IPS-18a (cell line): ENCODE data around the gene OR51I2.

Experiments used
- H3K27ac ChIP-seq: one replicate; pipeline ENCODE4 v1.5.1; 2013; ENCODE audit warnings: low read length
- H3K27me3 ChIP-seq: one replicate; pipeline ENCODE4 v1.6.1; 2013; ENCODE audit warnings: mild to moderate bottlenecking, low read length; ENCODE audit not compliant: control insufficient read depth, insufficient read depth
- H3K36me3 ChIP-seq: one replicate; pipeline ENCODE4 v1.6.1; 2013; ENCODE audit warnings: low read depth, low read length; ENCODE audit not compliant: control insufficient read depth
- H3K4me1 ChIP-seq: one replicate; pipeline ENCODE4 v1.6.1; 2013; ENCODE audit warnings: low read depth, low read length; ENCODE audit not compliant: control insufficient read depth
- H3K4me3 ChIP-seq: one replicate; pipeline ENCODE4 v1.5.1; 2013; ENCODE audit warnings: low read length
- H3K9ac ChIP-seq: one replicate; pipeline ENCODE4 v1.6.1; 2013; ENCODE audit warnings: mild to moderate bottlenecking, low read length, moderate library complexity
- H3K9me3 ChIP-seq: one replicate; pipeline ENCODE4 v1.6.1; 2013; ENCODE audit warnings: low read depth, low read length; ENCODE audit not compliant: control insufficient read depth

OR51I2 gene

GRCh38 chr11:5449023-5449422 lies at the start of gene OR51I2:
Gene OR51I2 (plus strand): TSS chr11:5449323. CDS start chr11:5453489, 4,166 bp downstream.
- Histone ChIP-seq H3K9ac (no peak within 1 kb of the TSS), H3K4me3 (no peak within 1 kb of the TSS), H3K27me3 (no peaks in the 10 kb centered on the region), H3K36me3 (no peaks in the 10 kb centered on the region), H3K27ac (no peak within 1 kb of the TSS), H3K9me3 (no peaks in the 10 kb centered on the region), H3K4me1 (no peaks in the 10 kb centered on the region)

DNA sequence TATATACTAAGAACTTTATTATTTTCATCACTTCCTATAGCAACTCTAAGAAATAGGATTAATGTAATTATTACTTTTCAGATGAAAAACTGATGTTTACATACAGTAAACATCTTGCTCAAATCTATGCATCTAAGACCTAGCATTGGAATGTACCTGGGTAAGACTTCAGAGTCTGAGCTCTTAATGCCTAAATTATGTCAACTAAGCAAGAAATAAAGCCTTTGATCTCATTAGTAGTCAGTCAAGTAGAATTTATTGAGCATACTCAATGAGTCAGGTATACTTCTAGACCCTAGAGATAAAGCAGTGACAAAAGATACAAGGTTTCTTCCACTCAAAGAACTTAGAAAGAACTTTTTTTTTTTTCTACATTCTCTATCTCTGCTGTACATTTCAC lies 44.0 kb upstream of the OR51I2 start:
- Histone ChIP-seq H3K36me3 (no peaks in the 10 kb centered on the region), H3K9ac (no peak overlapping the region), H3K27ac (no peak overlapping the region), H3K27me3 (no peaks in the 10 kb centered on the region), H3K4me3 (no peak overlapping the region), H3K4me1 (no peaks in the 10 kb centered on the region), H3K9me3 (no peaks in the 10 kb centered on the region)

DNA sequence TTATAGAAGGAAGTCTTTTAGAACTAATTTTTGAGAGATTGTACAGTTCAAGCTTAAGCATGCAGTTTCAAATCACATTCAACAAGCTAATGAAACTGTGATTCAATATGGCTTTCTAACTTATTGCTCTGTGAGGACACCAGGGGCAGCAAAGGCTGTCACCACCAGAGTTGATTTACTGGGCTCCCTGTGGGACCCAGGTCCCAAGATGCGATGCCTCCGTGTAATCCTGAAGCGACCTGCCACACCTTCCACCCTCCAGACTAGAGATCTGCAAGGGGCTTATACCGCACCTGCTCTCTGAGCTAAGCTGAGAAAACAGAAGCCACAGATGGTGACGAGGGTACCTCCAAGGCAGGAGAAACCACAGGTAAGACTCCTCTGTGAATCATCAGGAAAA lies 28.1 kb upstream of the OR51I2 start:
- no peak overlapping the region for H3K27ac ChIP-seq
- H3K4me3 ChIP-seq: no peak overlapping the region
- no peaks in the 10 kb centered on the region for H3K9me3 ChIP-seq
- no peaks in the 10 kb centered on the region for H3K4me1 ChIP-seq
- no peak overlapping the region for H3K9ac ChIP-seq
- H3K36me3 ChIP-seq: no peaks in the 10 kb centered on the region
- H3K27me3 ChIP-seq: no peaks in the 10 kb centered on the region

GRCh38 chr11:5421811-5422210 lies 27.3 kb upstream of the OR51I2 start, which contains the start of gene OR51Q1:
Gene OR51Q1 (plus strand): TSS chr11:5422111. CDS start chr11:5422201, 90 bp downstream.
- no peaks in the 10 kb centered on the region for H3K36me3 ChIP-seq
- H3K4me3 ChIP-seq: no peak within 1 kb of the TSS
- H3K27me3 ChIP-seq: no peaks in the 10 kb centered on the region
- no peak within 1 kb of the TSS for H3K9ac ChIP-seq
- no peak within 1 kb of the TSS for H3K27ac ChIP-seq
- H3K4me1 ChIP-seq: no peaks in the 10 kb centered on the region
- no peaks in the 10 kb centered on the region for H3K9me3 ChIP-seq

DNA sequence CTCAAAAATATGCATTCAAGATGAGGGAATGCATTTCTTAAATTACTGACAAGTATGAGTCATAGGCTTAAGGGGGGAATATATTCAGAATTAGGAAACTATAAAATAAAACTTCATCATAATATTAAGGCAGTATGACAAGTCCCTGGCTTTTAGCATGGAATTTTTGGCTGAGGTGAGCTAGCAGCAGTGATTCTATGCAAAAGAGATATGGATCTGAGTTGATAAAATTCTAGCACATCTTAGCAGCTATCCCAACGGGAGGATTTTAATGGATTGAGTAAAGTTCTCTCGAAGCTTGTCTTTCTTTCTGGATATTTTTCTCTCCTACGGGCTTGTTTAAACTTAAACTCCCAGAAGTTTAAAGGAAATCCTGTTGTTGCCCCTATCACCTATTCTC lies 26.0 kb upstream of the OR51I2 start:
- Histone ChIP-seq H3K36me3 (no peaks in the 10 kb centered on the region), H3K4me1 (no peaks in the 10 kb centered on the region), H3K27ac (no peak overlapping the region), H3K9me3 (no peaks in the 10 kb centered on the region), H3K9ac (no peak overlapping the region), H3K4me3 (no peak overlapping the region), H3K27me3 (no peaks in the 10 kb centered on the region)

DNA sequence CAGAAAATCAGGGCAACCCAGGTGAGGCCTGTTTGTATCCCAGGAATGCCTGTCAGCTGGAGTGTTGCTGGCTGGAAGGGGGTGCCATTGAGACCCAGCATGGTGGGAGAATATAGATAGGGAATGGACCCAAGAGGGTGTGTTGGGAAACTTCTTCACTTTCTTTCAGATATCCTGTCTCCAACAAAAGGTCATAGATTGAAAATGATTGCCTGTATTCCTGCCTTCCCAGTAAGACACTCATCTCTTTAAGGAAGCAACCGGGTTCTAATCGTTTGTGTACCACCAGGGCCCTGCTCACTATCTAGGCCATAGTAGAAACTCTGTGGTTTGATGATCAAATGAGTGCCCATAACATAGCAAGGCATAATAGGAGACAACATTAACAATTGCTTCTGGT lies 7.7 kb upstream of the OR51I2 start, which contains the start of gene OR51I1:
Gene OR51I1, minus strand, starts transcription at position 101 of the 400 bp plus-strand sequence. Its CDS starts 0 bp downstream, at position 101.
- H3K27me3 ChIP-seq: no peaks in the 10 kb centered on the region
- no peak within 1 kb of the TSS for H3K27ac ChIP-seq
- no peaks in the 10 kb centered on the region for H3K4me1 ChIP-seq
- no peak within 1 kb of the TSS for H3K9ac ChIP-seq
- no peaks in the 10 kb centered on the region for H3K36me3 ChIP-seq
- H3K9me3 ChIP-seq: no peaks in the 10 kb centered on the region
- H3K4me3 ChIP-seq: no peak within 1 kb of the TSS

DNA sequence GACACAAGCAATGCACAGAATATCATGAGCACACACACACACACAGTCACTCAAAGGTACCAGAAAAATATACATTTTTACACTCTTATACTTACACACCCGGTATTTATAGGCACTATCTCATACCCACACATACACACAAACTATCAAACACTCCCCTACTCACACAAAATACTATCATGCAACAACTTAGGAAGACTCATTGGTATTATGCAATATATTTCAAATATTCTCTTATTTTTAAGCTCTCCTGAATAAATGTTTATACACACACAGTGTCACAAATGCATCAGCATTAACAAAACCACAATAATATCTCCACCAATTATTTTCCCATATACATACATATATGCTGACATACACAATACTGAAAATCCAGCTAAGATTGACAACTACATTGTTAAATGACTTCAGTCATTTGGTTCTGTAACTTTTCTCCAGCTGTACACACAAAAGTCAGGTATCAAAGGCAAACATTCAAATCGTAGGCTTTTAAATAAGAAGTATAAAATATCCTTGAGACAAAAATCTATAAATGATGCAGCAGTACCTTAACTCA lies 5.2 kb upstream of the OR51I2 start:
- no peaks in the 10 kb centered on the region for H3K27me3 ChIP-seq
- no peak overlapping the region for H3K27ac ChIP-seq
- H3K36me3 ChIP-seq: no peaks in the 10 kb centered on the region
- H3K9me3 ChIP-seq: no peaks in the 10 kb centered on the region
- no peaks in the 10 kb centered on the region for H3K4me1 ChIP-seq
- H3K9ac ChIP-seq: no peak overlapping the region
- H3K4me3 ChIP-seq: no peak overlapping the region

DNA sequence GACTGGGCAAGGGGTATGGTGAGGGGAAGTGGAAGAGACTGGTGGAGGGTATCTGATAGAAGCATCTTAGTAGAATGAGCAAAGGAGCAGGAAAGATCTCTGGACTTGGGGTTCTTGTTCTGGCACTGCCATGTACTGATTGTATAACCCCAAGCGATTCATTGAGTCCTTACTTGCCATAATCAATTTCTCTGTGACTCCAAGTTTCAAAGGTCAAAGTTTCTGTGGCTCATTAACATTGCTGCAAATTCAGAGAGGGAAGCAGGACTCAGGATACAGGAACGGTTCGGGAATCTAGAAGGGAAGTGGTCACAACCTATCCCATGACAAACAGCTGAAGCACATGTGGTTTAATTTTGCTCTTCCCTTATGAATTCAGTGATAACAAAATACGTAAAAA lies 309 bp downstream of the OR51I2 start:
- H3K4me1 ChIP-seq: no peaks in the 10 kb centered on the region
- H3K27me3 ChIP-seq: no peaks in the 10 kb centered on the region
- H3K27ac ChIP-seq: no peak overlapping the region
- no peak overlapping the region for H3K9ac ChIP-seq
- no peaks in the 10 kb centered on the region for H3K9me3 ChIP-seq
- H3K36me3 ChIP-seq: no peaks in the 10 kb centered on the region
- H3K4me3 ChIP-seq: no peak overlapping the region

GRCh38 chr11:5460983-5461621 lies 12.0 kb downstream of the OR51I2 start:
- no peak overlapping the region for H3K9ac ChIP-seq
- H3K27ac ChIP-seq: no peak overlapping the region
- H3K36me3 ChIP-seq: no peaks in the 10 kb centered on the region
- H3K4me3 ChIP-seq: no peak overlapping the region
- H3K4me1 ChIP-seq: no peaks in the 10 kb centered on the region
- H3K9me3 ChIP-seq: no peaks in the 10 kb centered on the region
- no peaks in the 10 kb centered on the region for H3K27me3 ChIP-seq

GRCh38 chr11:5467527-5467926 lies 18.4 kb downstream of the OR51I2 start:
- Histone ChIP-seq H3K9ac (no peak overlapping the region), H3K9me3 (no peaks in the 10 kb centered on the region), H3K27ac (no peak overlapping the region), H3K36me3 (no peaks in the 10 kb centered on the region), H3K27me3 (no peaks in the 10 kb centered on the region), H3K4me3 (no peak overlapping the region), H3K4me1 (no peaks in the 10 kb centered on the region)

GRCh38 chr11:5473921-5474320 lies 24.8 kb downstream of the OR51I2 start:
- Histone ChIP-seq H3K36me3 (no peaks in the 10 kb centered on the region), H3K4me3 (no peak overlapping the region), H3K4me1 (no peaks in the 10 kb centered on the region), H3K9ac (no peak overlapping the region), H3K9me3 (no peaks in the 10 kb centered on the region), H3K27me3 (no peaks in the 10 kb centered on the region), H3K27ac (no peak overlapping the region)

DNA sequence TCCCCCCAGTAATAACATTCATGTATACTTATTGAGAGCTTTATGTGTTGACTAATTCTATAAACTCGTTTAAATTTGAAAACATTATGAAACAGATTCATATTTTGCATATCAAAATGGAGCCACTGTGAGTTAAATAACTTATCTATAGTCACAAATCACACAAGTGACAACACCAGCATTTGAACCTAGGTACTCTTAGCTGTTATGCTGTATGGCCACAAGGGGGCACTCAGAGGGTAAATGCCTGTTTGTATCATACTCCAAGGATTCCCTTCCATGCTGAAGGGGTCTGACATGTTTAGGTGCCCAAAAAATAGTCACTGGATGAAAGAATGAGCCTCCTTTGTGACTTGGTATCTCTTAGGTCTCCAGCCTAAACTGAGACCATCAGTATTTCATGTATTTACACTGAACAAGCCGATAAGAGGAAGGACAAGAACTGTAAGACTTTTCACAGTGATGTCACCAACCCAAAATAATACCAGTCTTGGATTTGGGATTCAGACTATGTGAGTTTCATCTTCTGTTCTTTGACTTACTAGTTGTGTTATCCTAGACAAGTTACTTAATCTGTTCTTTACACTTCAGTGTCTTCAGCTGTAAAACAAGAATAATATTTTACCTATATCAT lies 27.2 kb downstream of the OR51I2 start:
- Histone ChIP-seq H3K27me3 (no peaks in the 10 kb centered on the region), H3K4me1 (no peaks in the 10 kb centered on the region), H3K9ac (no peak overlapping the region), H3K36me3 (no peaks in the 10 kb centered on the region), H3K4me3 (no peak overlapping the region), H3K27ac (no peak overlapping the region), H3K9me3 (no peaks in the 10 kb centered on the region)
